ENCODE data around the gene COL11A2.

- TF ChIP-seq TCF4 (CRISPR knock-in tag; IDR thresholded peaks at IDR 0.05; ENCODE audit: borderline replicate concordance), result no peak
- TF ChIP-seq CSRNP3 (CRISPR knock-in tag; IDR thresholded peaks at IDR 0.05), result no peak
- no peak for TF ChIP-seq ZNF565 (CRISPR knock-in tag; conservative IDR thresholded peaks at IDR 0.05; ENCODE audit: low read depth)
- no peak for TF ChIP-seq ESRRG (CRISPR knock-in tag; IDR thresholded peaks at IDR 0.05)
- no peak for TF ChIP-seq ZFP30 (CRISPR knock-in tag; IDR thresholded peaks at IDR 0.05)
- TF ChIP-seq ZC3H10 (CRISPR knock-in tag; IDR thresholded peaks at IDR 0.05), result no peak
- no peak for TF ChIP-seq ZFP3 (CRISPR knock-in tag; IDR thresholded peaks at IDR 0.05)
Measured at GRCh38 chr6:33205191-33206026, 13.1 kb upstream of the COL11A2 start.

All from SK-N-SH treated with all-trans-retinoic acid at 6 μM for 48 hours (cell line).